GM21390 (cell line): Measurements from ENCODE around the gene DISC1.

Experiments
- ATAC-seq: cut with Tn5 transposase; IDR thresholded peaks from one replicate; pipeline ENCODE4 v1.9.1; 2021; ENCODE audit not compliant: unreplicated experiment

The DISC1 gene

DNA sequence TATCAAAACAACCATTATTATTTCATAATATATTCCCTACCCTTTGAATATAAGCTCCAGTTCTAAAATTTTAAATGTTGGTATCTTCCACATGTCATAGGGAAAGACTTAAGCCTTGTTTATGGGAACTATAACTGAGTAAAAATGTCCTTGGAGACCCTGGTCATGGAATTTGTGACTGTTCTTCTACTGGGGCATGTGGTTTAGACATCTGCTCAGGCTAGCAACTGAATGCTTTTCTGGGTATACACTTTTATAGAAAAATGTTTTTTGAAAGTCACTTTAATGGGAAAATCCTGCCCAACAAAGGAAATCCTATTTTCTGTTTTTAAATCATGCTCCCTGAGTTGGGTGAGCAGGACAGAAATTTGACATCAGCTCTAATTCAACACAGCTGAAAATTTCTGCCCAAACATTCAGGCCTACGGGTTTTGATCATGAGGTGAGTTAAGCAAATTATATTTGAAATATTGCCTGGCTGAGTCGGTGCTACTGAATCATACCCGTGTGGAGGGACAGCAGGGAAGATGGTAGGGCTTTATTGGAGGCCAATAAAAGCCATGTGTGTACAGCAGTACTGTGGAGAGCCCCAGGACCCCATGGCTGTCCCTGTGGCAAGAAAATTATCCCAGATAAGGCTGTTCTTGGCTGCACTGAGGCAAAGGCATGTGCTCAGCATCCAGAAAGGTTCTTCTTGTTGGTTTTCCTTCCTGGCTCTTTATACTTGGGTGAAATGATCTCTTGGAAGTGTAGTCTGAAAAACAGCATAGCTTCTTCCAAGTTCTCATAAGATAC is 391.8 kb downstream of the DISC1 start:
- ATAC-seq: no peak

DNA sequence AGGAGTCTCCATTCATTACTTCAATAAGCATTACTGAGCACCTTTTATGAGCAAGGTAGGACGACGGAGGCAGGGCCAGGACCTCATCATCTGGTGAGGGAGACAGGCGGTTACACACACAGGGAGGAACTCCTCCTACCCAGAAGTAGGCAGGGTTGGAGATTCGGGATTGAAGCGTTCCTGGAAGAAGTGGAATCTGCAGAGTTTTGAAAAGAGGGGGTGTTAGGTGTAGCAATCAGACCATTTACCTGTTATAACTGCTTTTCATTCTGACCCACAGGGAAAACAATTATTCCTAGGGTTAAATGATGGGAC is 392.4 kb downstream of the DISC1 start:
- ATAC-seq: no peak

GRCh38 chr1:232020352-232020751 is 393.8 kb downstream of the DISC1 start:
- ATAC-seq: no peak

- ATAC-seq: no peak
These were observed 402.7 kb downstream of the DISC1 start for GRCh38 chr1:232029315-232029714.

- ATAC-seq: no peak
These were observed 404.6 kb downstream of the DISC1 start for GRCh38 chr1:232031156-232031555.

GRCh38 chr1:232033285-232033684 is 406.7 kb downstream of the DISC1 start:
- ATAC-seq: no peak

DNA sequence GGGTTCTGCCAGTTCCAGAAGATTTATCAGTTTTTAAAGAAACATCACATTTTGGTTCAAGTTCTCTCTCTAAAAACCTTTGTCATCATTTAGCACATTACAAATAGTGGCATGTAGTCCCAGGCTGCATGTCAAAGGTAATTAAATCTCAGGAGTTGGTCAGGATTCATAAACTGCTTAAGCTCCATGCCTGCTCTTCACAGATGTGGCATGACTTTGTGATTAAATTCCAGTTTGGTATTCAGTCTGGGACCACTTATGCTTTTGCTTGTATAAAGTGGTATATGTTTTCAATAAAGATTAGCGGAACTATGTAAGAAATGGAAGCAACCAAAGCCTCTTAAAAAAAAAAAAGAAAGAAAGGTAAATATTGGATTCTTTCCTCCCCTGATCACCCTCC is 408.0 kb downstream of the DISC1 start:
- no peak for ATAC-seq

- no peak for ATAC-seq
These were observed 409.8 kb downstream of the DISC1 start for GRCh38 chr1:232036181-232036933.

DNA sequence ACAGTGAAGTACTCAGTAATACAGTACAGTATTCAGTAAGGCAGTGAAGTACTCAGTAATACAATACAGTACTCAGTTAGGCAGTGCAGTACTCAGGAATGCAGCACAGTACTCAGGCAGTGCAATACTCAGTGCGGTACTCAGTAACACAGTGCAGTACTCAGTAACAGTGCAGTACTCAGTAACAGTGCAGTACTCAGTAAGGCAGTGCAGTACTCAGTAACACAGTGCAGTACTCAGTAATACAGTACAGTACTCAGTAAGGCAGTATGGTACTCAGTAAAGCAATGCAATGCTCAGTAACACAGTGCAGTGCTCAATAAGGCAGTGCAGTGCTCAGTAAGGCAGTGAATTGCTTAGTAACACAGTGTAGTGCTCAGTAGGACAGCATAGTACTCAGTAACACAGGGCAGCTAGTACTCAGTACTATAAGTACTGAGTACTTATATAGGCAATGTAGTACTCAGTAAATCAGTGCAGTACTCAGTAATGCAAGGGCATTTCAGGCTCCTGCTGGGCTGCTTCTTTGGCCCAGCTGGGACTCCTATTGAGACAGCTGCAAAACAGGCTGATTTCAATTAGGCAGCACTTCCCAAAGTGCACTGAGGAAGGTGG is 411.3 kb downstream of the DISC1 start:
- no peak for ATAC-seq

DNA sequence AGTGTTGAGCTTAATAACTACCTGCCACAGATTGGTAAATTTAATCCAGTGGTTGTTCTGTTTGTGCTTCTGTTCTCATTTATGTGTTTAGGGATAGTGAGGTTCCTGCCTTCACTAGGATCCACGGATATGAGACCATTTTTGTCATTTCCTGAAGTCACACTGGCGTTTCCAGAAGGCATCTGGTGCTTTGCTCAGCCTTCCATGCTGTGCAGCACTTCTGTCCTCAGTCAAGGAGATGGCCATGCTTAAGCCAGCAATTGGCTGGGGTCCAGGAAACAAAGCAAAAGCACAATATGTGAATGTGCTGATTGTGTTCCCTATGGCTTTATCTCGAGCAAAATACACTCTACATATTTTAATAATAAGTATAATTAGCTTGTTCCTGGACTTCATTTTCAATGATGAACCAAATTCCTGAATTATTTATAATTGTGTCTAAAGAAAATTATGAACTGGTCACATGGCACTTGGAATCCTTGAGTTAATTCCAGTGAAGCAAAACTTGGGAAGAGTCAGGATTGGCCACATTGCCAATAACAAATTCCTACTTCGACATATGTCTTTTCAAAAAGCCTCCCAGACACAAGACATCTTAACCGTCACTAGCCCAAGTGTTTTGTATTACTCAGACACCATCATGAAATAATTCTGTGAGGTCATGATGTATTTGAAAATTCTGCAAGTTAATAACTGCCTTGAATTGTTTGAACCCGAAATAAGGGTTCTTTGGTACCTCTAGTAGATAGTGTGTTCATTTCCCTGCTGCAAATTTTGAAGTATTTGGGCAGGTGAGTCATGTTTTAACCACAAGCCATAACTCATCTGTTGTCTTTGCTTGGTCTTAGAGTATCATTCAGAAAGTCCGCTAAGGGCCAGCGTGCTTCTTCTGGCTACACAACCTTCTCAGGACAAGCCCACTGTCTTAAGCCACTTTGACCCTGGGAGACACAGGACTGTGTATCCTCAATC is 412.4 kb downstream of the DISC1 start:
- no peak for ATAC-seq

GRCh38 chr1:232040260-232040659 is 413.7 kb downstream of the DISC1 start:
- no peak for ATAC-seq

DNA sequence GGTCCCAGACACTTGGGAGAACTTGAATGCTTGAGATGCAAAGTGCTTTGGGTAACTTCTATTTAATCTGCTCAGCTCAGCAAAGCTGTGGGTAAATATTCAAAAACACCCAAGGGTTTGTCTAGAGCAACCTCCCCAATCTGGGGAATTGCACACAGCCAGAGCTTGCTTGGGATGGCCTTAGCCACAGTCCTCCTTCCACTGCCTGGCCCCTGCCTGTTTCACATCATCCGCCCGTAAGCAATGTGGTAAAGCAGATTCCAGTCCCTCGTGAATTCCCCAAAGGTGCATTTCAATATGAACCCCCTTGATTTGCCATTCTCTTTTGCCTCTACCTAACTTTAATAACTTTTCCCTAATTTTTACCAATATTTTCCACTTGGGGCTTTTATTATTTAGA is 418.1 kb downstream of the DISC1 start:
- no peak for ATAC-seq

- ATAC-seq: no peak
These were observed 418.8 kb downstream of the DISC1 start for GRCh38 chr1:232045139-232045994.

- ATAC-seq: no peak
These were observed 420.1 kb downstream of the DISC1 start for GRCh38 chr1:232046451-232047306.

- no peak for ATAC-seq
These were observed 420.9 kb downstream of the DISC1 start for GRCh38 chr1:232047473-232047872.

DNA sequence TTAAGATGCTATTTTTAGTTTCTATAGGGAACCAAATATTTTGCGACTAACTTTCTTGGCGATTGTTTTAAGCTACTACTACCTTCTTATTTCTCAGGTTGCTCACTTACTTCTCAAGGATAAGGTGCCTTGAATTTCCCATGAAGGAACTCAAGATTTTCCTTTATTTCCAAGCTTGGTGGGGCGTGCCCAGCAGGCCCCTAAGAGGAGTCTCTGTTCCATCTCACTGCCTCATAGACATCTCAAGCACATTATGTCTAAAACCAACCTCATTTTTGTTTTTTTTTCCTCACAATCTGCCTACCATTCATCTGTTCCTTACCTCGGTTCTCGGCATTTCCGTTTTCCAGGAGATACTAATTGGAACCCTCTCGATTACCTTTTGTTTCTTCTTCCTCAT is 421.9 kb downstream of the DISC1 start:
- no peak for ATAC-seq

DNA sequence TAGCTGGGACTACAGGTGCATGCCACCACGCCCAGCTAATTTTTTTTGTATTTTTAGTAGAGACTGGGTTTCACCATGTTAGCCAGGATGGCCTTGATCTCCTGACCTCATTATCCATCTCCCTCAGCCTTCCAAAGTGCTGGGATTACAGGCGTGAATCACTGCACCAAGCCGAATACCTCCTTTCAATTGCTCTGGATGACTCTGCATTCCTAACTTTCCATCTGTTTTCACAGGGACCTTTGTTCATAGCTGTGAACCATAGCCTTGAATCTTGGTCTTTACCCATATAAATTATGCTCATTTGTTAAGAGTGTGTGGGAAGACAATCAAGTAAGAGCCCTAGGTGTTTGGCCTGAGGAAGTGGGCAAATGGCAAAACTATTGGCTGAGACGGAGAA is 422.7 kb downstream of the DISC1 start:
- no peak for ATAC-seq

DNA sequence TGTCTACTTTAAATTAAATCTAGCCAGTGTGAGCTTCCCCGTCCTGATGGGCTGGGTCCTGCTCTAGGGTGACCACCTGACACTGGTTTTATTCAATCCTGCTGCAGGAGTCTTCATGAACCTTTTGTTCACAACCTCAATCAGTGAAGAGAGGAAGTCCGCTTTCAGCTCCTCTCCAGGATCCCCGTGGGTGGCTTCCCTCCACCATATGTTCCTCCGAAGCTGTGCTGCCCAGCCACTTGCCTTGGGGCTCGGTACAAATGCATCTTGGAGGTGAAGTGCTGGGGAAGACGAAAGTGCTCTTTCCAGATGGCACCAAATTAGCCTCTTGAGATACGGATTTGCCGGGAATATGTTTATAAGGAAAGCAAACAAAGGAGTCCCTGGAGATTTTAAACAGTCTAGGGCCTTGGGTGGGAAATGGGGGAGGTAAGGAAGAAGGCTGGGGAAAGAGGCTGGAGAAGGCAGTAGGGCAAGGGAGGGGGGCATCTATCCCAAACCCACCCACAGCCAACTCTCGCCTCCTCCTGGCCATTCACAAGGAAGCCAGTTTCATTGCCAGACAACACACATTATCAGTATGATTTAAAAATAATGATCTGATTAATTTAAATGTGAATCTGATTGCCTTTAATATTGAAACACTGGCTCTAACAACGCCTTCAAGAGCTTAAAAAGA is 430.8 kb downstream of the DISC1 start:
- no peak for ATAC-seq

DNA sequence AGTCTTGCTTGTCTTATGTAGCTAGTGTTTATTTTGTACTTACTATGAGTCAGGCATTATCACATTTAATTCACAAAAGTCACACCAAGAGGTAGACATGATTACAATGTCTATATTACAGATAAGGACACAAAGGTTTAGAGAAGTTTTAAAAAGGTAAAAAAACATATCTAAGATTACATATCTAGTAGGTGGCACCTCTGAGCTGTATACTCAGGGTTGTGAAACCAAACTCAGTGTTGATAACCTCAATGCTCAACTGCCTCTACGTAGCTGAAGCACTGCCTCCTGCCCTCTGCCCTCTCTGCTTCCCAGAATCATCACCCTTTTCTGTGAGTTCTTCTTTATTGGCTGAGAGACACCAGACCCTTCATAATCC is 431.3 kb downstream of the DISC1 start:
- ATAC-seq: no peak
